Ascending aorta (tissue), 2 donors: ENCODE measurements around the gene ST7L. TPM values are rescaled to one million over a fixed set of nuclear protein-coding genes. Genes with fewer than 3 reads are reported as not detected.
"Not testable (repeated sequence)": the region's sequence is repeated elsewhere in the genome, so short reads cannot be mapped to it uniquely, and the experiment has no call there.

Source experiments
- DNase-seq, 2 donors: peaks; one replicate each; pipeline ENCODE4 v3.0.0-alpha.2; 2019; ENCODE audit warnings: low spot score in 2 of 2
- H3K27ac ChIP-seq, 2 donors: fragments of 200-600 bp; sonication (generic); one replicate each; pipeline ENCODE4 v1.5.1; 2016 to 2017; ENCODE audit warnings: mild to moderate bottlenecking in 1 of 2
- H3K27me3 ChIP-seq: fragments of 200-600 bp; sonication (generic); one replicate; pipeline ENCODE4 v1.5.1; 2017
- H3K36me3 ChIP-seq, 2 donors: fragments of 200-600 bp; sonication (generic); one replicate each; pipeline ENCODE4 v1.5.1; 2016
- H3K4me1 ChIP-seq, 2 donors: fragments of 200-600 bp; sonication (generic); one replicate each; pipeline ENCODE4 v1.5.1; 2016 to 2017; ENCODE audit warnings: mild to moderate bottlenecking in 1 of 2
- H3K4me3 ChIP-seq, 2 donors: fragments of 200-600 bp; sonication (generic); one replicate each; pipeline ENCODE4 v1.5.1; 2016 to 2017; ENCODE audit warnings: mild to moderate bottlenecking in 1 of 2
- H3K9me3 ChIP-seq, 2 donors: fragments of 200-600 bp; sonication (generic); one replicate each; pipeline ENCODE4 v1.5.1; 2016
- CTCF ChIP-seq, 3 experiments: fragments of 200-600 bp in 2 of 3; fragments of 450-650 bp in 1 of 3; sonication (generic) in 2 of 3; IDR thresholded peaks; one replicate each; pipeline ENCODE4 v1.5.1; 2016 to 2019; ENCODE audit warnings: antibody characterized with exemption in 3 of 3, mild to moderate bottlenecking in 1 of 3, moderate library complexity in 1 of 3
- intact Hi-C: fragments of 100-400 bp; cut with DNase I; formaldehyde crosslinking; loops from one replicate; pipeline ENCODE4 v1.15.1; 2023
- total RNA-seq: library from RNA; depleted of rRNA; stranded (reverse); fragments of >200 nt; gene quantifications from one replicate; pipeline ENCODE4 v1.1.0, GENCODE V29; 2016

The ST7L gene
- total RNA-seq, 1 donor from 2014 or later = 4.0 TPM

GRCh38 chr1:112643080-112643479 is 24.1 kb upstream of the ST7L start:
- Histone ChIP-seq H3K27ac (no peak overlapping the region), H3K36me3 (peaks cover 3 to 4% of the 10 kb centered on the region in 2 donors), H3K4me3 (no peak overlapping the region), H3K4me1 (no peaks in the 10 kb centered on the region), H3K9me3 (no peaks in the 10 kb centered on the region), H3K27me3 (no peaks in the 10 kb centered on the region)
- no peak for TF ChIP-seq CTCF (IDR thresholded peaks at IDR 0.05)
- no peak for DNase-seq
- intact Hi-C loops = no loop called here

GRCh38 chr1:112640437-112640836 is 21.5 kb upstream of the ST7L start:
- H3K36me3 ChIP-seq, H3K27ac ChIP-seq, H3K27me3 ChIP-seq, H3K4me1 ChIP-seq, DNase-seq, H3K4me3 ChIP-seq, intact Hi-C loops, H3K9me3 ChIP-seq: not testable (repeated sequence)

- intact Hi-C loops = no loop called here
- Histone ChIP-seq H3K36me3 (no peaks in the 10 kb centered on the region), H3K9me3 (no peaks in the 10 kb centered on the region), H3K4me3 (no peak overlapping the region), H3K27ac (no peak overlapping the region), H3K4me1 (peaks cover 0 to 10% of the 10 kb centered on the region in 2 donors), H3K27me3 (no peaks in the 10 kb centered on the region)
- TF ChIP-seq CTCF (IDR thresholded peaks at IDR 0.05) = no peak
- no peak for DNase-seq
Measured at GRCh38 chr1:112638110-112638428, 19.1 kb upstream of the ST7L start.

DNA sequence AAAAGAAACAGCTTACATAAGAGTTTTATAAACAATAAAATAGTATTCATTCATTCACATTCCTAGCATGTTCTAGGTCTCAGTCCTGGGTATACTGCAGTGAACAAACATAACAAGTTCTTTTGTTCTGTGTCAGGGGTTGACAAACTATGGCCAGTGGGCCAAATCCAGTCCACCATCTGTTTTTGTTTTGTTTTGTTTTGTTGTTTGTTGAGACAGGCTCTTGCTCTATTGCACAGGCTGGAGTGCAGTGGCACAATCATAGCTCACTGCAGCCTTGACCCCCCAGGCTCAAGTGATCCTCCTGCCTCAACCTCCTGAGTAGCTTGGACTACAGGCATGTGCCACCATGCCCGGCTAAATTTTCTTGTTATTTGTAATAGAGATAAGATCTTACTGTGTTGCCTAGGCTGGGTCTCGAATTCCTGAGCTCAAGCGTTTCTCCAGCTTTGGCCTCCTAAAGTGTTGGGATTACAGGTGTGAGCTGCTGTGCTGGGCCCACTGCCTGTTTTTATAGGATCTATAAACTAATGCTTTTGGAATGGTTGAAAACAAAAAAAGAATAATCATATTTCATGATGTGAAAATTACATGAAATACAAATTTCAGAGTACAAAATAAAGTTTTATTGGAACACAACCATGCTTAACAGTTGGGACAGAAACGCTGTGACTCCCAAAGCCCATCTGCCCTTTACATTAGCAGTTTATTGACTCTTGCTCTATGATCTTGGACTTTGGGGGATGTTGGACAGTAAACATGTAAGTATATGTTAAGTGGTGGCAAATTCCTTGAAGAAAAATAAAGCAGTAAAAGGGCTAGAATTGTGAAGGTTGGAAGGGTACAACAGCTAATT is 18.5 kb upstream of the ST7L start:
- Histone ChIP-seq H3K27me3 (no peaks in the 10 kb centered on the region), H3K4me1 (peaks cover 0 to 10% of the 10 kb centered on the region in 2 donors), H3K36me3 (no peaks in the 10 kb centered on the region), H3K9me3 (no peaks in the 10 kb centered on the region), H3K27ac (no peak overlapping the region), H3K4me3 (no peak overlapping the region)
- no peak for TF ChIP-seq CTCF (IDR thresholded peaks at IDR 0.05)
- DNase-seq = no peak
- intact Hi-C loops = no loop called here

GRCh38 chr1:112636597-112637253 is 17.8 kb upstream of the ST7L start:
- Histone ChIP-seq H3K27ac (no peak overlapping the region), H3K27me3 (no peaks in the 10 kb centered on the region), H3K4me1 (peaks cover 0 to 10% of the 10 kb centered on the region in 2 donors), H3K9me3 (no peaks in the 10 kb centered on the region), H3K36me3 (no peaks in the 10 kb centered on the region), H3K4me3 (no peak overlapping the region)
- intact Hi-C loops = no loop called here
- no peak for TF ChIP-seq CTCF (IDR thresholded peaks at IDR 0.05)
- no peak for DNase-seq

DNA sequence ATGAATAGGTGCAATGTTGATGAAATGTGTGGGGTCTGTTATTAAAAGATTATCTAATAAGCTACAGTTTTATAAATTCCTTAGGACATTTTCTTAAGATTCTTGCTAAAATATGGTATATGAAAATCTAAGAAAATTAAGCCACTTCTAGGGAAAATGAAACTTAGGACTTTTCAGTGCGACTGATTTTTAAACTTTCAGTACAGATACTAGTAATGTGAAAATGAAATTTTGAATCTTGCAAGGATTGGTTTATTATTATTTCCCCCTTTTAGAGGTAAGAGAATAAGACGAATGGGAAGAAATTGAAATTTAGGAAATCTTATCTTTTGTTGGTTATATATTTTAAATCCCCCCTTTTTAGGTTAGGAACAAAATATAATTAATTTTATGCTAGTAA is 17.1 kb upstream of the ST7L start:
- TF ChIP-seq CTCF (IDR thresholded peaks at IDR 0.05) = no peak
- H3K36me3 ChIP-seq = no peaks in the 10 kb centered on the region
- H3K9me3 ChIP-seq = no peaks in the 10 kb centered on the region
- H3K27me3 ChIP-seq = no peaks in the 10 kb centered on the region
- H3K27ac ChIP-seq = no peak overlapping the region
- peaks cover 0 to 10% of the 10 kb centered on the region in 2 donors for H3K4me1 ChIP-seq
- H3K4me3 ChIP-seq = no peak overlapping the region
- intact Hi-C loops = no loop called here
- no peak for DNase-seq
